ENCODE data around the gene ADTRP. TPM values are rescaled to one million over a fixed set of nuclear protein-coding genes. Genes with fewer than 3 reads are reported as not detected.

ADTRP gene
- total and polyA plus RNA-seq, 10 of the 15 experiments (the other 5 are each of a cell fraction or from before 2014, with no cell fraction given): 0.10 to 2.6 (median 2.1) TPM

- Histone ChIP-seq H3K4me3 (no peak overlapping the region), H3K36me3 (ENCODE audit: control insufficient read depth in 2 of 2, insufficient read depth in 2 of 2, low read length in 1 of 2) (no peaks in the 10 kb centered on the region), H3K4me1 (ENCODE audit: control insufficient read depth, insufficient read depth, low read length) (no peaks in the 10 kb centered on the region), H4K20me1 (ENCODE audit: control insufficient read depth, insufficient read depth) (no peaks in the 10 kb centered on the region), H3K79me2 (ENCODE audit: control insufficient read depth, insufficient read depth, low read length) (no peaks in the 10 kb centered on the region), H2AFZ (ENCODE audit: control insufficient read depth, low read depth, low read length) (no peak overlapping the region), H3K9ac (ENCODE audit: control insufficient read depth, insufficient read depth, low read length) (no peak overlapping the region), H3K4me2 (ENCODE audit: control insufficient read depth, insufficient read depth) (no peak overlapping the region), H3K27me3 (replicated peaks in 1 of 2; ENCODE audit: control insufficient read depth in 2 of 2, insufficient read depth in 2 of 2, low read length in 1 of 2) (no peaks in the 10 kb centered on the region), H3K9me3 (replicated peaks; ENCODE audit: control insufficient read depth, insufficient read depth, low read length) (peaks cover 6% of the 10 kb centered on the region; the same call in 2 of the 3 replicates), H3K27ac (ENCODE audit: control insufficient read depth, insufficient read depth) (no peak overlapping the region)
- no TSS peak for BruUV-seq (replicated peaks)
- RAD21 ChIA-PET (ENCODE audit: unreplicated experiment): interaction anchor here (1.1 to 1.2 kb wide), 3 partner anchors 17 to 37 kb away, joined by 3 to 4 read pairs (median 3); no protein-coding TSS in a partner anchor
- TF ChIP-seq IKZF2 (IDR thresholded peaks at IDR 0.05): no peak
- TF ChIP-seq STAT1 (conservative IDR thresholded peaks at IDR 0.05): no peak
- TF ChIP-seq RAD51 (IDR thresholded peaks at IDR 0.05): no peak
- TF ChIP-seq HDGF (IDR thresholded peaks at IDR 0.05): no peak
- no peak for TF ChIP-seq JUNB (IDR thresholded peaks at IDR 0.05)
- TF ChIP-seq USF2 (IDR thresholded peaks at IDR 0.05; ENCODE audit: borderline replicate concordance, low read depth, low read length): no peak
- TF ChIP-seq MEF2A (IDR thresholded peaks at IDR 0.05; ENCODE audit: insufficient read depth, low read depth, low read length): no peak
- TF ChIP-seq YBX1 (IDR thresholded peaks at IDR 0.05): no peak
- TF ChIP-seq NKRF (conservative IDR thresholded peaks at IDR 0.05): no peak
- no peak for TF ChIP-seq BMI1 (IDR thresholded peaks at IDR 0.05; ENCODE audit: borderline replicate concordance)
- TF ChIP-seq NFIC (IDR thresholded peaks at IDR 0.05; ENCODE audit: low read depth, low read length): no peak
- no peak for TF ChIP-seq CUX1 (IDR thresholded peaks at IDR 0.05; ENCODE audit: insufficient replicate concordance, low read depth, low read length)
- DNase-seq (ENCODE audit: low read depth, low spot score): no peak
- SMC1A ChIA-PET (ENCODE audit: uncharacterized antibody, unreplicated experiment): interaction anchor here (0.7 to 1.9 kb wide), 8 partner anchors 10 to 520 kb away, joined by 3 to 7 read pairs (median 4); no protein-coding TSS in a partner anchor
- WGBS (ENCODE audit: insufficient coverage, insufficient replicate concordance, low lambda C conversion rate, missing lambda C conversion rate): 42% methylated on average over 7 of the region's 7 CpGs
- FAIRE-seq: no peak
- intact Hi-C loops (cut with micrococcal nuclease; ENCODE audit: unreplicated experiment) (no loop called here), in situ Hi-C loops (cut with MboI) (no loop called here)
- no peak for ATAC-seq
- CTCF ChIA-PET: interaction anchor here (2.1 kb wide), 1 partner anchor 16 kb away, joined by 8 read pairs; no protein-coding TSS in a partner anchor
- POLR2A ChIA-PET: no interaction called here
Measured at GRCh38 chr6:11748591-11749210, 29.9 kb downstream of the ADTRP start.
